Endothelial cell of umbilical vein (primary cell): ENCODE data around the gene FGF22. TPM values are rescaled to one million over a fixed set of nuclear protein-coding genes. Genes with fewer than 3 reads are reported as not detected.

Experiments used
- BruUV-seq: library from RNA; stranded (reverse); fragments of 400-500 nt; replicated peaks from 2 replicates; lab custom pipeline; 2021; lab: Mats Ljungman, UMichigan
- CTCF ChIA-PET: fragments of 300-600, 350-600 bp; sonication (Branson Sonifier 250); formaldehyde crosslinking; loops from one replicate; lab custom pipeline; 2021; ENCODE audit warnings: antibody characterized with exemption, inconsistent platforms; lab: Charles Lee
- POLR2A ChIA-PET: fragments of 300-600, 350-600 bp; sonication (Branson Sonifier 250); formaldehyde crosslinking; loops from one replicate; lab custom pipeline; 2021; ENCODE audit warnings: antibody characterized with exemption, inconsistent platforms; lab: Charles Lee
- DNase-seq: peaks from one replicate; pipeline ENCODE4 v3.0.0-alpha.2; 2011; ENCODE audit warnings: low read depth, low spot score
- FAIRE-seq: peaks from 2 replicates; lab custom pipeline; 2011; peaks lifted over from hg19 to GRCh38; lab: Jason Lieb, UNC
- H2AFZ ChIP-seq: 2 replicates; pipeline ENCODE4 v1.6.0; 2012; ENCODE audit warnings: low read depth, low read length, control low read depth, inconsistent platforms
- H3K27ac ChIP-seq: 2 replicates; pipeline ENCODE4 v1.5.1; 2011; ENCODE audit warnings: low read depth, mild to moderate bottlenecking, control low read depth, low read length, moderate library complexity; ENCODE audit not compliant: insufficient read depth
- H3K27me3 ChIP-seq, 2 experiments: 2 replicates each; pipeline versions ENCODE4 v1.6.0 to v1.6.1; 2011; ENCODE audit warnings: low read length in 2 of 2, mixed read lengths in 1 of 2; ENCODE audit not compliant: control insufficient read depth in 2 of 2, insufficient read depth in 2 of 2
- H3K36me3 ChIP-seq, 2 experiments: 2 replicates in 1 of 2; 3 replicates in 1 of 2; pipeline ENCODE4 v1.5.1; 2011; ENCODE audit warnings: low read length in 2 of 2, mild to moderate bottlenecking in 1 of 2, moderate library complexity in 1 of 2; ENCODE audit not compliant: control insufficient read depth in 2 of 2, insufficient read depth in 2 of 2; ENCODE audit errors: extremely low read depth in 1 of 2
- H3K4me1 ChIP-seq: 3 replicates; pipeline ENCODE4 v1.5.1; 2011; ENCODE audit warnings: mild to moderate bottlenecking, low read length; ENCODE audit not compliant: control insufficient read depth, insufficient read depth; ENCODE audit errors: extremely low read depth
- H3K4me2 ChIP-seq: 2 replicates; pipeline ENCODE4 v1.6.1; 2011; ENCODE audit warnings: low read length, control low read depth, mixed read lengths; ENCODE audit not compliant: insufficient read depth
- H3K4me3 ChIP-seq, 3 experiments: fragments of 200-600 bp in 1 of 3; sonication (generic), shearing (Covaris generic) in 1 of 3; replicated peaks in 1 of 3; 2 replicates each; pipeline ENCODE4 v1.5.1; 2011 to 2016; ENCODE audit warnings: control low read depth in 3 of 3, low read length in 3 of 3, mild to moderate bottlenecking in 2 of 3, inconsistent platforms in 1 of 3, low read depth in 1 of 3, moderate library complexity in 1 of 3; ENCODE audit not compliant: insufficient read depth in 1 of 3
- H3K79me2 ChIP-seq: 2 replicates; pipeline ENCODE4 v1.6.0; 2012; ENCODE audit warnings: low read length, inconsistent platforms; ENCODE audit not compliant: control insufficient read depth, insufficient read depth
- H3K9ac ChIP-seq: replicated peaks from 2 replicates; pipeline ENCODE3; 2011; ENCODE audit warnings: low read length, control low read depth; ENCODE audit not compliant: insufficient read depth; ENCODE audit errors: extremely low read depth
- H3K9me1 ChIP-seq: replicated peaks from 3 replicates; pipeline ENCODE4 v1.6.0; 2011; ENCODE audit warnings: mild to moderate bottlenecking, low read length; ENCODE audit not compliant: control insufficient read depth, insufficient read depth; ENCODE audit errors: extremely low read depth
- H3K9me3 ChIP-seq: replicated peaks from 2 replicates; pipeline ENCODE4 v1.5.1; 2012; ENCODE audit warnings: low read length, inconsistent platforms; ENCODE audit not compliant: control insufficient read depth, insufficient read depth
- H4K20me1 ChIP-seq: replicated peaks from 2 replicates; pipeline ENCODE3; 2011; ENCODE audit warnings: mild to moderate bottlenecking, low read length; ENCODE audit not compliant: control insufficient read depth, insufficient read depth; ENCODE audit errors: extremely low read depth
- CTCF ChIP-seq, 2 donors: IDR thresholded peaks; 1 replicate in 1 of 2; 2 replicates in 1 of 2; pipeline ENCODE4 v1.5.1; 2011; ENCODE audit warnings: low read length in 2 of 2, mild to moderate bottlenecking in 2 of 2, moderate library complexity in 2 of 2, control low read depth in 1 of 2, inconsistent platforms in 1 of 2, low read depth in 1 of 2; ENCODE audit not compliant: insufficient read depth in 1 of 2; ENCODE audit errors: extremely low read depth in 1 of 2
- POLR2A ChIP-seq: IDR thresholded peaks from 2 replicates; pipeline ENCODE4 v1.6.1; 2012; ENCODE audit warnings: low read depth, mild to moderate bottlenecking, control low read depth, low read length
- POLR2AphosphoS5 ChIP-seq: IDR thresholded peaks from 2 replicates; pipeline ENCODE4 v1.6.1; 2012; ENCODE audit warnings: low read depth, mild to moderate bottlenecking, control low read depth, low read length, moderate library complexity; ENCODE audit not compliant: insufficient read depth
- dilution Hi-C: fragments of 300-500 bp; cut with MboI; formaldehyde crosslinking; loops from one replicate; pipeline ENCODE4 v1.15.0; 2019; ENCODE audit warnings: low sequenced_read_pairs; ENCODE audit not compliant: extremely low pct_ligation_motif_present
- intact Hi-C: fragments of 100-400 bp; cut with micrococcal nuclease; formaldehyde crosslinking; loops from one replicate; pipeline ENCODE4 v1.10.0; 2022
- polyA plus RNA-seq, 4 experiments: library from polyadenylated mRNA; depleted of rRNA in 3 of 4; stranded (reverse) in 3 of 4; unstranded in 1 of 4; fragments of >200 nt; gene quantifications; 2 replicates each; pipeline versions ENCODE4 v1.2.1 to v1.2.3, GENCODE V29; 2011 to 2012; ENCODE audit warnings: missing spikeins in 1 of 4
- total RNA-seq: library from RNA; stranded (reverse); gene quantifications from 2 replicates; pipeline ENCODE4 v1.2.3, GENCODE V29; 2021
- TF ChIP-seq, protein P1 (sequence below): IDR thresholded peaks from 2 replicates; pipeline ENCODE4 v1.6.1; 2011; ENCODE audit not compliant: insufficient read depth, insufficient read length

FGF22 gene
- total and polyA plus RNA-seq, 2 donors (not counting 3 experiments of a cell fraction or from before 2014, with no cell fraction given) = 0.07 TPM; not detected in 1

GRCh38 chr19:655691-656090 lies 16.0 kb downstream of the FGF22 start:
- Histone ChIP-seq H3K27me3 (no peaks in the 10 kb centered on the region), H3K9ac (no peak overlapping the region), H3K4me3 (no peak overlapping the region), H4K20me1 (no peaks in the 10 kb centered on the region), H3K4me2 (no peak overlapping the region), H3K36me3 (peaks cover 0 to 15% of the 10 kb centered on the region in 2 experiments), H3K9me1 (no peaks in the 10 kb centered on the region), H3K9me3 (no peaks in the 10 kb centered on the region), H3K27ac (no peak overlapping the region), H3K79me2 (peaks cover 83% of the 10 kb centered on the region), H3K4me1 (peaks cover under 1% of the 10 kb centered on the region), H2AFZ (no peak overlapping the region)
- dilution Hi-C loops = no loop called here
- TF ChIP-seq POLR2AphosphoS5 (no peak), POLR2A (no peak), CTCF (IDR thresholded peaks at IDR 0.05; ENCODE audit: extremely low read depth in 1 of 2, insufficient read depth in 1 of 2, low read depth in 1 of 2, low read length in 2 of 2) (no peak)
- TF ChIP-seq, protein P1, sequence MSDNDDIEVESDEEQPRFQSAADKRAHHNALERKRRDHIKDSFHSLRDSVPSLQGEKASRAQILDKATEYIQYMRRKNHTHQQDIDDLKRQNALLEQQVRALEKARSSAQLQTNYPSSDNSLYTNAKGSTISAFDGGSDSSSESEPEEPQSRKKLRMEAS = no peak
- no peak for FAIRE-seq
- ChIA-PET CTCF (no interaction called here), POLR2A (no interaction called here)
- no peak for DNase-seq
- intact Hi-C loops = no loop called here
- BruUV-seq = no TSS peak
